Measurements from ENCODE around the gene SUPT20H. TPM values are rescaled to one million over a fixed set of nuclear protein-coding genes. Genes with fewer than 3 reads are reported as not detected.

SUPT20H gene
- total RNA-seq = 10 to 100 TPM; 17.9 to 55.2 (median 40.4) TPM
- polyA plus RNA-seq = 10 to 100 TPM; 35.3 to 51.3 (median 44.9) TPM
- long read RNA-seq, donor 1, partial matches to known transcripts = 0 of 1 reads
- long read RNA-seq, donor 1, other reads (novel, unspliced or antisense) = 0 of 1 reads
- long read RNA-seq, donor 2, partial matches to known transcripts = 0 of 1 reads
- long read RNA-seq, donor 2, other reads (novel, unspliced or antisense) = 0 of 1 reads
- long read RNA-seq, donor 3, partial matches to known transcripts = 0 of 2 reads
- long read RNA-seq, donor 3, other reads (novel, unspliced or antisense) = 0 of 2 reads
- long read RNA-seq, donor 4, partial matches to known transcripts = 1 of 8 reads
- long read RNA-seq, donor 4, other reads (novel, unspliced or antisense) = 6 of 8 reads
- long read RNA-seq, donor 5, partial matches to known transcripts = 4 of 52 reads
- long read RNA-seq, donor 5, other reads (novel, unspliced or antisense) = 48 of 52 reads
- long read RNA-seq, donor 6, partial matches to known transcripts = 1 of 6 reads
- long read RNA-seq, donor 6, other reads (novel, unspliced or antisense) = 5 of 6 reads
- long read RNA-seq, donor 7, partial matches to known transcripts = 0 of 3 reads
- long read RNA-seq, donor 7, other reads (novel, unspliced or antisense) = 0 of 3 reads
- long read RNA-seq, donor 8, partial matches to known transcripts = 0 of 1 reads
- long read RNA-seq, donor 8, other reads (novel, unspliced or antisense) = 0 of 1 reads
- long read RNA-seq, donor 9, partial matches to known transcripts = 0 of 2 reads
- long read RNA-seq, donor 9, other reads (novel, unspliced or antisense) = 0 of 2 reads
- long read RNA-seq, donor 10 = 0 reads

DNA sequence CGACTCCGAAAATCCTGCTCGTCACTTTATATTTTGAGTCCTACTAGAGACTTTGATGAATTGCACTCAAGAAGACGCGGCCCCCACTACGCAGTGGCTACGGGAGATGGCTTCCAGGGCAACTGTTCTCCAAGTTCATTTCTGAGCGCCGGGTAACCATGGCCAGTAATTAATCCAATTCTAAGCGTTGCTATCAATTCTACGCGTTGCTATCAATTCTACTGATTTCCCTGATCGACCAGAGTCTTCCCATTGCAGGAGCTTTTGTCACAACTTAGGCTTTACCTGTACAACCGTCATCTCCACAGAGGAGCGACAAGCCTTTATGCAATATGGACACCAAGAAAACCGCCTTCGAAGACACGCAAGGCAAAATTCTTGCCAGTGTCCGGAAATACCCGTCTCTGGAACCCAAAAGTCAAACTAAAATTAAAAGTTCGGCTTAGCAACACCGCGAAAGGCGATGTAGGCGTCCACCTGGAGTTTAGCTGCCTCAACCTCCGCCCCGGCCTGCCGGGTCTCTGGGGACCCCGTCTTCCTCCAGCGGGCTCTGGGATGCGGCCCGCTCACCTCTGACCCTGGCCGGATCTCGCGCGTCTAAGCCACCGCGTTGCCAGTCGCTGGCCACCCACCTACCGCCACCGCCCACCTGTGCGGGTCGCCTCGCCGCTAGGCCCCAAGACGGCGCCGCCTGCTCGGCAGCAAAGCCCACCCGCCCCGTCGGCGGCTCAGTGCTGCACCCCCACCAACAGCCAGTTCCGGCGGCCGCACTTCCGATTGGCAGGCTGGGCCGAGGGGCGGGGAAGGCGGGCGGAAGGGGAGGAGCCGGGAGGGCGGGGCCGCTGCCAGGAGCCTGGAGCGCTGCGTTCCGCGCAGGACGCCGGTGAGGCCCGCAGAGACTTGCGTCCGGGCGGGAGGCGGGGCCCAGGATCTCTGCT is at the start of gene SUPT20H:
Gene SUPT20H, minus strand, starts transcription at position 779 of the 938 bp plus-strand sequence. CDS start 8,198 bp downstream, outside the sequence.
- DNase-seq = peak; percentile 92 to 96 (median 94)
- H3K4me1 ChIP-seq (replicated peaks in 1 of 2) = peaks cover 0 to 21% of the 10 kb centered on the region in 2 donors
- no peaks in the 10 kb centered on the region for H3K9me3 ChIP-seq (replicated peaks in 1 of 3)
- H3K36me3 ChIP-seq (replicated peaks in 1 of 2) = no peaks in the 10 kb centered on the region
- 0 to 2% (median 1%) methylated on average over 14 to 75 of the region's 75 CpGs for WGBS, 4 donors
- peak; percentile 75 to 92 for TF ChIP-seq POLR2A (IDR thresholded peaks at IDR 0.05)
- TF ChIP-seq, protein P1, sequence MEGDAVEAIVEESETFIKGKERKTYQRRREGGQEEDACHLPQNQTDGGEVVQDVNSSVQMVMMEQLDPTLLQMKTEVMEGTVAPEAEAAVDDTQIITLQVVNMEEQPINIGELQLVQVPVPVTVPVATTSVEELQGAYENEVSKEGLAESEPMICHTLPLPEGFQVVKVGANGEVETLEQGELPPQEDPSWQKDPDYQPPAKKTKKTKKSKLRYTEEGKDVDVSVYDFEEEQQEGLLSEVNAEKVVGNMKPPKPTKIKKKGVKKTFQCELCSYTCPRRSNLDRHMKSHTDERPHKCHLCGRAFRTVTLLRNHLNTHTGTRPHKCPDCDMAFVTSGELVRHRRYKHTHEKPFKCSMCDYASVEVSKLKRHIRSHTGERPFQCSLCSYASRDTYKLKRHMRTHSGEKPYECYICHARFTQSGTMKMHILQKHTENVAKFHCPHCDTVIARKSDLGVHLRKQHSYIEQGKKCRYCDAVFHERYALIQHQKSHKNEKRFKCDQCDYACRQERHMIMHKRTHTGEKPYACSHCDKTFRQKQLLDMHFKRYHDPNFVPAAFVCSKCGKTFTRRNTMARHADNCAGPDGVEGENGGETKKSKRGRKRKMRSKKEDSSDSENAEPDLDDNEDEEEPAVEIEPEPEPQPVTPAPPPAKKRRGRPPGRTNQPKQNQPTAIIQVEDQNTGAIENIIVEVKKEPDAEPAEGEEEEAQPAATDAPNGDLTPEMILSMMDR (IDR thresholded peaks at IDR 0.05) = peak in 1 of 6 experiments; percentile 7
- H3K27me3 ChIP-seq = no peaks in the 10 kb centered on the region
- H3K4me3 ChIP-seq = peak within 1 kb of the TSS; percentile 18 to 83 (median 66)
- intact Hi-C loops (cut with DNase I) = no loop called here
- peak within 1 kb of the TSS; percentile 73 to 97 (median 90) for H3K27ac ChIP-seq

DNA sequence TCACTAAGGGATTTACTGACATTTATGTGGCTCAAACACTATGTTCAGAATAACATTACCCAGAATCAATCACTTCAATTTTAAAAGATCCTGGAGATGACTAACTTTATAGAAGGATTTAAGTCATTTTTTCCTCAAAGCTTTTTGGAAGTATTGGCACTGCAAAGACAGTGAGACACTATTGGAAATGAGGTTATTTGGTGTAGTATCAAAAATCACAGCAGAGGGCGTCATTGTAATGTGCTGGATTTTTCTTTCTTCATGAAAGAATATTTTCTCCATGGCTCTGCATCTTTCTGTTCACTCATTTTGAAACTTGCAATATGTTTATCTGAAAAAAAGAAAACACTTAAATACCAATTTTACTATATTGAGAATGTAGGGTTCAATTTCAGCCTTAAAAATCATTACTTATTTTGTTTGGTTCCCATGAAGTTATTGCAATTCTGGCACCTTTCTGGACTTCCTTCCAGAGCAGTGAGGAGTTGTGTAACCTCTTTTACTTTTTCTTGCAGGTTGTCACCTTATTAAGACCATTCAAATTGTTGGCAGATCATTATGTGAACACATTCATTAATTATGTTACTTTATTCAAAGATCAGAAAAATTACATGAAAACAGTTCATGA is 49.7 kb upstream of the SUPT20H start:
- Histone ChIP-seq H3K27me3 (no peaks in the 10 kb centered on the region), H3K36me3 (replicated peaks in 1 of 2) (no peaks in the 10 kb centered on the region), H3K27ac (no peak overlapping the region), H3K4me1 (replicated peaks in 1 of 2) (no peaks in the 10 kb centered on the region), H3K4me3 (no peak overlapping the region), H3K9me3 (replicated peaks in 1 of 3) (no peaks in the 10 kb centered on the region)
- 4 to 11% (median 6%) methylated on average over 1 of the region's 1 CpG for WGBS, 4 donors
- intact Hi-C loops (cut with DNase I) = loop anchor here in 1 of 2 donors (10.0 kb wide), 1 partner anchor 496 kb away; no protein-coding TSS in a partner anchor
- no peak for DNase-seq
- TF ChIP-seq, protein P1 (IDR thresholded peaks at IDR 0.05) = peak in 5 of 6 experiments; percentile 19 to 60 (median 37)
- no peak for TF ChIP-seq POLR2A (IDR thresholded peaks at IDR 0.05)

DNA sequence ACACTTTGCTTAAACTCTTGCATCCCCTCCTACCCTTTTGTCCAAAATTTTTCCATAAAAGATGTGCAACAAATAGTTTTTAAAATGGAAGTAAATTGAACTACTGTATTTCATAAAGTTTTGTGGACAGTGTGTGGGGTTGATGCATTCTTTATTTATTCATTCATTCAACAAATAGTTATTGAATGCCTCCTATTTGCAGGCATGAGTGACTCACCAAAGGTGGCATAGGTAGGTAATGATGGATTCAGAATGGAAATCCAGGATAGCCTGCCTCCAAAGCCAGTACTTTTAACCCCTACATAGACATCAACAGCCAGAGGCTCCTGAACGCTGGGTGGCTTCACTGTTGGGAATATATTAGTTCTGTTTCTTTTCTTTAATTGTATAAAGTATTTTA is 48.4 kb upstream of the SUPT20H start:
- intact Hi-C loops (cut with DNase I) = loop anchor here in 1 of 2 donors (10.0 kb wide), 1 partner anchor 497 kb away; no protein-coding TSS in a partner anchor
- 52 to 81% (median 69%) methylated on average over 1 of the region's 1 CpG for WGBS, 4 donors
- TF ChIP-seq, protein P1 (IDR thresholded peaks at IDR 0.05) = no peak
- no peak for TF ChIP-seq POLR2A (IDR thresholded peaks at IDR 0.05)

More for the DNA sequence above, 48.4 kb upstream of the SUPT20H start:
- H3K9me3 ChIP-seq (replicated peaks in 1 of 3) = no peaks in the 10 kb centered on the region
- H3K4me3 ChIP-seq = no peak overlapping the region
- H3K4me1 ChIP-seq (replicated peaks in 1 of 2) = no peaks in the 10 kb centered on the region
- no peak for DNase-seq
- no peaks in the 10 kb centered on the region for H3K36me3 ChIP-seq (replicated peaks in 1 of 2)
- H3K27me3 ChIP-seq = no peaks in the 10 kb centered on the region
- no peak overlapping the region for H3K27ac ChIP-seq

All from adrenal gland (tissue), 19 donors.